ENCODE results near the gene PPP4R3A.
"Not testable (repeated sequence)": the region's sequence is repeated elsewhere in the genome, so short reads cannot be mapped to it uniquely, and the experiment has no call there.

PPP4R3A gene

GRCh38 chr14:91409240-91409639 is 100.9 kb downstream of the PPP4R3A start:
- not testable (repeated sequence) for DNase-seq (ENCODE audit: low read depth in 2 of 2)

Measured in stimulated activated CD4-positive, alpha-beta T cell treated with anti-CD3 and anti-CD28 coated beads, Interleukin-4, amount 100 ng/mL, for 48 hours (primary cell).